ENCODE data around the gene CEP57. TPM values are rescaled to one million over a fixed set of nuclear protein-coding genes. Genes with fewer than 3 reads are reported as not detected.
"Not testable (repeated sequence)": the region's sequence is repeated elsewhere in the genome, so short reads cannot be mapped to it uniquely, and the experiment has no call there.

The CEP57 gene
- total and polyA plus RNA-seq, 2 experiments from 2014 or later, result 36.8 to 48.8 TPM

GRCh38 chr11:95853138-95853537 is 62.8 kb downstream of the CEP57 start:
- H3K9me2 ChIP-seq (replicated peaks; ENCODE audit: insufficient read depth), result no peaks in the 10 kb centered on the region
- H3K4me2 ChIP-seq, result no peak overlapping the region
- no peaks in the 10 kb centered on the region for H3K36me3 ChIP-seq (replicated peaks; ENCODE audit: insufficient read depth, low read depth)
- no peaks in the 10 kb centered on the region for H3K4me1 ChIP-seq (ENCODE audit: insufficient read depth)
- TF ChIP-seq, protein P1, sequence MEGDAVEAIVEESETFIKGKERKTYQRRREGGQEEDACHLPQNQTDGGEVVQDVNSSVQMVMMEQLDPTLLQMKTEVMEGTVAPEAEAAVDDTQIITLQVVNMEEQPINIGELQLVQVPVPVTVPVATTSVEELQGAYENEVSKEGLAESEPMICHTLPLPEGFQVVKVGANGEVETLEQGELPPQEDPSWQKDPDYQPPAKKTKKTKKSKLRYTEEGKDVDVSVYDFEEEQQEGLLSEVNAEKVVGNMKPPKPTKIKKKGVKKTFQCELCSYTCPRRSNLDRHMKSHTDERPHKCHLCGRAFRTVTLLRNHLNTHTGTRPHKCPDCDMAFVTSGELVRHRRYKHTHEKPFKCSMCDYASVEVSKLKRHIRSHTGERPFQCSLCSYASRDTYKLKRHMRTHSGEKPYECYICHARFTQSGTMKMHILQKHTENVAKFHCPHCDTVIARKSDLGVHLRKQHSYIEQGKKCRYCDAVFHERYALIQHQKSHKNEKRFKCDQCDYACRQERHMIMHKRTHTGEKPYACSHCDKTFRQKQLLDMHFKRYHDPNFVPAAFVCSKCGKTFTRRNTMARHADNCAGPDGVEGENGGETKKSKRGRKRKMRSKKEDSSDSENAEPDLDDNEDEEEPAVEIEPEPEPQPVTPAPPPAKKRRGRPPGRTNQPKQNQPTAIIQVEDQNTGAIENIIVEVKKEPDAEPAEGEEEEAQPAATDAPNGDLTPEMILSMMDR (IDR thresholded peaks at IDR 0.05; ENCODE audit: poor library complexity), result no peak
- TF ChIP-seq EZH2 (IDR thresholded peaks at IDR 0.05; ENCODE audit: borderline replicate concordance) (no peak), EZH2phosphoT487 (IDR thresholded peaks at IDR 0.05; ENCODE audit: low read depth, severe bottlenecking, unreplicated experiment) (no peak)
- no peak overlapping the region for H3K4me3 ChIP-seq
- H3K9me3 ChIP-seq (ENCODE audit: low read depth), result no peaks in the 10 kb centered on the region
- DNase-seq (ENCODE audit: low spot score), result no peak
- H3K27ac ChIP-seq, result no peak overlapping the region
- no peaks in the 10 kb centered on the region for H3K79me2 ChIP-seq
- no peaks in the 10 kb centered on the region for H3K27me3 ChIP-seq
- H4K20me1 ChIP-seq (ENCODE audit: insufficient read depth, poor library complexity, severe bottlenecking), result no peaks in the 10 kb centered on the region
- H2AFZ ChIP-seq, result no peak overlapping the region

- Histone ChIP-seq H3K27ac (no peak overlapping the region), H3K27me3 (no peaks in the 10 kb centered on the region), H4K20me1 (ENCODE audit: insufficient read depth, poor library complexity, severe bottlenecking) (no peaks in the 10 kb centered on the region), H3K4me1 (ENCODE audit: insufficient read depth) (no peaks in the 10 kb centered on the region), H3K9me2 (replicated peaks; ENCODE audit: insufficient read depth) (no peaks in the 10 kb centered on the region), H3K4me2 (no peak overlapping the region), H3K79me2 (no peaks in the 10 kb centered on the region), H3K9me3 (ENCODE audit: low read depth) (no peaks in the 10 kb centered on the region), H3K4me3 (no peak overlapping the region), H2AFZ (no peak overlapping the region), H3K36me3 (replicated peaks; ENCODE audit: insufficient read depth, low read depth) (no peaks in the 10 kb centered on the region)
- WGBS (ENCODE audit: low lambda C conversion rate, missing lambda C conversion rate), result 66% methylated on average over 2 of the region's 2 CpGs
- DNase-seq (ENCODE audit: low spot score), result no peak
- no peak for TF ChIP-seq EZH2 (IDR thresholded peaks at IDR 0.05; ENCODE audit: borderline replicate concordance)
- TF ChIP-seq, protein P1 (IDR thresholded peaks at IDR 0.05; ENCODE audit: poor library complexity), result no peak
- no peak for TF ChIP-seq EZH2phosphoT487 (IDR thresholded peaks at IDR 0.05; ENCODE audit: low read depth, severe bottlenecking, unreplicated experiment)
Observed at GRCh38 chr11:95853862-95854261, 63.6 kb downstream of the CEP57 start.

GRCh38 chr11:95854362-95854761 is 64.1 kb downstream of the CEP57 start:
- H3K9me3 ChIP-seq (ENCODE audit: low read depth); H3K79me2 ChIP-seq; H4K20me1 ChIP-seq (ENCODE audit: insufficient read depth, poor library complexity, severe bottlenecking); H3K9me2 ChIP-seq (replicated peaks; ENCODE audit: insufficient read depth); H3K4me2 ChIP-seq; H3K4me3 ChIP-seq; H3K27ac ChIP-seq; H3K36me3 ChIP-seq (replicated peaks; ENCODE audit: insufficient read depth, low read depth); DNase-seq (ENCODE audit: low spot score); H3K4me1 ChIP-seq (ENCODE audit: insufficient read depth); H3K27me3 ChIP-seq; H2AFZ ChIP-seq: not testable (repeated sequence)
- WGBS (ENCODE audit: low lambda C conversion rate, missing lambda C conversion rate), result 72% methylated on average over 5 of the region's 5 CpGs

DNA sequence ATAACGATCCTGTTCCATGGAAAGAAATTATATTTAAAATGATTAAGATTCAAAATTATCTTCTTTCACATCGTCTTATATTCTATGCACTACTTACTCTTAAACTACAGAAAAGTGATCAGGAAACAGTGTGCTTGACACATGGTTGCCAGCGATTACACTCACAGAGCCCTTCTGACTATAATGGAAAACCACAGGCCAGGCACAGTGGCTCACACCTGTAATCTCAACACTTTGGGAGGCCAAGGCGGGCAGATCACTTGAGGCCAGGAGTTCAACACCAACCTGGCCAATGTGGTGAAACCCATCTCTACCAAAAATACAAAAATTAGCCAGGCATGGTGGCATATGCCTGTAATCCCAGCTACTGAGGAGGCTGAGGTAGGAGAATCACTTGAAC is 69.7 kb downstream of the CEP57 start:
- H3K27me3 ChIP-seq; H4K20me1 ChIP-seq (ENCODE audit: insufficient read depth, poor library complexity, severe bottlenecking); DNase-seq (ENCODE audit: low spot score); H3K79me2 ChIP-seq; H3K9me2 ChIP-seq (replicated peaks; ENCODE audit: insufficient read depth); H3K9me3 ChIP-seq (ENCODE audit: low read depth); H3K4me3 ChIP-seq; H3K36me3 ChIP-seq (replicated peaks; ENCODE audit: insufficient read depth, low read depth); H2AFZ ChIP-seq; H3K4me2 ChIP-seq; H3K27ac ChIP-seq; H3K4me1 ChIP-seq (ENCODE audit: insufficient read depth): not testable (repeated sequence)
- 95% methylated on average over 4 of the region's 4 CpGs for WGBS (ENCODE audit: low lambda C conversion rate, missing lambda C conversion rate)

Data from hepatocyte (in vitro differentiated cells).